ENCODE measurements around the gene AMDHD2. TPM values are rescaled to one million over a fixed set of nuclear protein-coding genes. Genes with fewer than 3 reads are reported as not detected.

The AMDHD2 gene
- total and polyA plus RNA-seq, 2 of the 8 experiments (the other 6 are each of a cell fraction or from before 2014, with no cell fraction given), result 43.0 to 54.6 TPM

GRCh38 chr16:2472488-2472864, 47.7 kb upstream of the AMDHD2 start (continued):
- TF ChIP-seq YY1 (IDR thresholded peaks at IDR 0.05; ENCODE audit: low read depth, low read length), result no peak
- no peak for TF ChIP-seq HDAC6 (IDR thresholded peaks at IDR 0.05; ENCODE audit: low read depth, low read length)
- TF ChIP-seq ZNF274 (IDR thresholded peaks at IDR 0.05; ENCODE audit: borderline replicate concordance, extremely low read depth, low read length), result no peak
- no peak for TF ChIP-seq POU5F1 (IDR thresholded peaks at IDR 0.05; ENCODE audit: low read depth, low read length)
- no peak for TF ChIP-seq HDAC2 (IDR thresholded peaks at IDR 0.05; ENCODE audit: borderline replicate concordance in 1 of 2, low read depth in 2 of 2, low read length in 2 of 2)

All from H1 (cell line).